ENCODE results near the gene PODXL2.

PODXL2 gene

GRCh38 chr3:127710155-127710941, 81.4 kb downstream of the PODXL2 start:
- DNase-seq (ENCODE audit: low read depth), result no peak

- no peak for DNase-seq (ENCODE audit: low read depth)
Observed at GRCh38 chr3:127711021-127711695, 82.2 kb downstream of the PODXL2 start.

GRCh38 chr3:127711896-127712295, 82.9 kb downstream of the PODXL2 start:
- DNase-seq (ENCODE audit: low read depth), result no peak

- DNase-seq (ENCODE audit: low read depth), result no peak
Observed at GRCh38 chr3:127712461-127712860, 83.5 kb downstream of the PODXL2 start.

- no peak for DNase-seq (ENCODE audit: low read depth)
Observed at GRCh38 chr3:127712881-127713771, 84.1 kb downstream of the PODXL2 start.

- DNase-seq (ENCODE audit: low read depth), result no peak
Observed at GRCh38 chr3:127714125-127714571, 85.2 kb downstream of the PODXL2 start.

- DNase-seq (ENCODE audit: low read depth), result no peak
Observed at GRCh38 chr3:127714866-127715265, 85.9 kb downstream of the PODXL2 start.

- no peak for DNase-seq (ENCODE audit: low read depth)
Observed at GRCh38 chr3:127715532-127715931, 86.5 kb downstream of the PODXL2 start.

GRCh38 chr3:127716384-127716783, 87.4 kb downstream of the PODXL2 start:
- DNase-seq (ENCODE audit: low read depth), result no peak

GRCh38 chr3:127717357-127718244, 88.6 kb downstream of the PODXL2 start:
- no peak for DNase-seq (ENCODE audit: low read depth)

- no peak for DNase-seq (ENCODE audit: low read depth)
Observed at GRCh38 chr3:127718245-127718915, 89.4 kb downstream of the PODXL2 start.

GRCh38 chr3:127718916-127719290, 89.9 kb downstream of the PODXL2 start:
- DNase-seq (ENCODE audit: low read depth), result no peak

GRCh38 chr3:127719369-127719768, 90.4 kb downstream of the PODXL2 start:
- no peak for DNase-seq (ENCODE audit: low read depth)

GRCh38 chr3:127720161-127720823, 91.3 kb downstream of the PODXL2 start:
- no peak for DNase-seq (ENCODE audit: low read depth)

- no peak for DNase-seq (ENCODE audit: low read depth)
Observed at GRCh38 chr3:127720985-127721935, 92.3 kb downstream of the PODXL2 start.

- no peak for DNase-seq (ENCODE audit: low read depth)
Observed at GRCh38 chr3:127722091-127722784, 93.3 kb downstream of the PODXL2 start.

All from HS-5 (cell line).